ENCODE results near the gene ADAMTSL5.

The ADAMTSL5 gene

DNA sequence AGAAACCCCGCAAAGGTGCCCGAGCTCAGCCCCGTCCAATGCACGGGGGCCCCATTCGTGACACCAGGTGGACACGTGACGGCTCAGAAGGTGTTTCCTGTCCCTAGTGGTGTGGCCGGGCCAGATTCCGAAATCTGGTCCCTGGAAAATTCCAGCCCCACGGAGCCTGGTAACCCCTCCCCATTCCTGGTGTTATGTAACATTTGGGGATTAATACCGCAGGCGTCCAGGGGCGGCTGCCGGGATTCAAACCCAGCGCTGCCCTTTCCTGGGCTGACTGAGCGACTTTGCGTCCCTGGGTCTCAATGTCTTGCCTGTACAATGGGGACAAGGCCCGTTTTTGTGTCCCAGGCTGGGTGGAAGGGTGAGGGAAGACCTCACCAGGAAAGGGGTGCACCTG is 10.0 kb upstream of the ADAMTSL5 start:
- ATAC-seq = no peak
- TF ChIP-seq CREB5 (CRISPR knock-in tag; IDR thresholded peaks at IDR 0.05; ENCODE audit: low read depth) = no peak
- no peak for TF ChIP-seq ZC3H10 (CRISPR knock-in tag; IDR thresholded peaks at IDR 0.05)
- TF ChIP-seq RARB (CRISPR knock-in tag; IDR thresholded peaks at IDR 0.05) = no peak
- TF ChIP-seq, protein P1, sequence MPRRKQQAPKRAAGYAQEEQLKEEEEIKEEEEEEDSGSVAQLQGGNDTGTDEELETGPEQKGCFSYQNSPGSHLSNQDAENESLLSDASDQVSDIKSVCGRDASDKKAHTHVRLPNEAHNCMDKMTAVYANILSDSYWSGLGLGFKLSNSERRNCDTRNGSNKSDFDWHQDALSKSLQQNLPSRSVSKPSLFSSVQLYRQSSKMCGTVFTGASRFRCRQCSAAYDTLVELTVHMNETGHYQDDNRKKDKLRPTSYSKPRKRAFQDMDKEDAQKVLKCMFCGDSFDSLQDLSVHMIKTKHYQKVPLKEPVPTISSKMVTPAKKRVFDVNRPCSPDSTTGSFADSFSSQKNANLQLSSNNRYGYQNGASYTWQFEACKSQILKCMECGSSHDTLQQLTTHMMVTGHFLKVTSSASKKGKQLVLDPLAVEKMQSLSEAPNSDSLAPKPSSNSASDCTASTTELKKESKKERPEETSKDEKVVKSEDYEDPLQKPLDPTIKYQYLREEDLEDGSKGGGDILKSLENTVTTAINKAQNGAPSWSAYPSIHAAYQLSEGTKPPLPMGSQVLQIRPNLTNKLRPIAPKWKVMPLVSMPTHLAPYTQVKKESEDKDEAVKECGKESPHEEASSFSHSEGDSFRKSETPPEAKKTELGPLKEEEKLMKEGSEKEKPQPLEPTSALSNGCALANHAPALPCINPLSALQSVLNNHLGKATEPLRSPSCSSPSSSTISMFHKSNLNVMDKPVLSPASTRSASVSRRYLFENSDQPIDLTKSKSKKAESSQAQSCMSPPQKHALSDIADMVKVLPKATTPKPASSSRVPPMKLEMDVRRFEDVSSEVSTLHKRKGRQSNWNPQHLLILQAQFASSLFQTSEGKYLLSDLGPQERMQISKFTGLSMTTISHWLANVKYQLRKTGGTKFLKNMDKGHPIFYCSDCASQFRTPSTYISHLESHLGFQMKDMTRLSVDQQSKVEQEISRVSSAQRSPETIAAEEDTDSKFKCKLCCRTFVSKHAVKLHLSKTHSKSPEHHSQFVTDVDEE (CRISPR knock-in tag; IDR thresholded peaks at IDR 0.05) = no peak
- no peak for TF ChIP-seq ZNF8 (CRISPR knock-in tag; IDR thresholded peaks at IDR 0.05)
- TF ChIP-seq SNAI2 (CRISPR knock-in tag; IDR thresholded peaks at IDR 0.05) = no peak
- TF ChIP-seq ISL1 (CRISPR knock-in tag; IDR thresholded peaks at IDR 0.05) = no peak
- TF ChIP-seq ESRRG (CRISPR knock-in tag; IDR thresholded peaks at IDR 0.05) = no peak
- TF ChIP-seq TOX (CRISPR knock-in tag; IDR thresholded peaks at IDR 0.05; ENCODE audit: borderline replicate concordance) = no peak
- TF ChIP-seq, protein P2, sequence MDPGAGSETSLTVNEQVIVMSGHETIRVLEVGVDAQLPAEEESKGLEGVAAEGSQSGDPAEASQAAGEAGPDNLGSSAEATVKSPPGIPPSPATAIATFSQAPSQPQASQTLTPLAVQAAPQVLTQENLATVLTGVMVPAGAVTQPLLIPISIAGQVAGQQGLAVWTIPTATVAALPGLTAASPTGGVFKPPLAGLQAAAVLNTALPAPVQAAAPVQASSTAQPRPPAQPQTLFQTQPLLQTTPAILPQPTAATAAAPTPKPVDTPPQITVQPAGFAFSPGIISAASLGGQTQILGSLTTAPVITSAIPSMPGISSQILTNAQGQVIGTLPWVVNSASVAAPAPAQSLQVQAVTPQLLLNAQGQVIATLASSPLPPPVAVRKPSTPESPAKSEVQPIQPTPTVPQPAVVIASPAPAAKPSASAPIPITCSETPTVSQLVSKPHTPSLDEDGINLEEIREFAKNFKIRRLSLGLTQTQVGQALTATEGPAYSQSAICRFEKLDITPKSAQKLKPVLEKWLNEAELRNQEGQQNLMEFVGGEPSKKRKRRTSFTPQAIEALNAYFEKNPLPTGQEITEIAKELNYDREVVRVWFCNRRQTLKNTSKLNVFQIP (CRISPR knock-in tag; IDR thresholded peaks at IDR 0.05; ENCODE audit: borderline replicate concordance, low read depth) = no peak
- no peak for TF ChIP-seq ZFP30 (CRISPR knock-in tag; IDR thresholded peaks at IDR 0.05)
- no peak for TF ChIP-seq TCF4 (CRISPR knock-in tag; IDR thresholded peaks at IDR 0.05; ENCODE audit: borderline replicate concordance)
- TF ChIP-seq ARNTL (CRISPR knock-in tag; IDR thresholded peaks at IDR 0.05; ENCODE audit: borderline replicate concordance, low read depth) = no peak
- TF ChIP-seq, protein P3, sequence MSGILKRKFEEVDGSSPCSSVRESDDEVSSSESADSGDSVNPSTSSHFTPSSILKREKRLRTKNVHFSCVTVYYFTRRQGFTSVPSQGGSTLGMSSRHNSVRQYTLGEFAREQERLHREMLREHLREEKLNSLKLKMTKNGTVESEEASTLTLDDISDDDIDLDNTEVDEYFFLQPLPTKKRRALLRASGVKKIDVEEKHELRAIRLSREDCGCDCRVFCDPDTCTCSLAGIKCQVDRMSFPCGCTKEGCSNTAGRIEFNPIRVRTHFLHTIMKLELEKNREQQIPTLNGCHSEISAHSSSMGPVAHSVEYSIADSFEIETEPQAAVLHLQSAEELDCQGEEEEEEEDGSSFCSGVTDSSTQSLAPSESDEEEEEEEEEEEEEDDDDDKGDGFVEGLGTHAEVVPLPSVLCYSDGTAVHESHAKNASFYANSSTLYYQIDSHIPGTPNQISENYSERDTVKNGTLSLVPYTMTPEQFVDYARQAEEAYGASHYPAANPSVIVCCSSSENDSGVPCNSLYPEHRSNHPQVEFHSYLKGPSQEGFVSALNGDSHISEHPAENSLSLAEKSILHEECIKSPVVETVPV (CRISPR knock-in tag; IDR thresholded peaks at IDR 0.05) = no peak
- no peak for TF ChIP-seq GLIS3 (CRISPR knock-in tag; IDR thresholded peaks at IDR 0.05)
- TF ChIP-seq OSR1 (CRISPR knock-in tag; IDR thresholded peaks at IDR 0.05) = no peak
- no peak for TF ChIP-seq PATZ1 (CRISPR knock-in tag; IDR thresholded peaks at IDR 0.05; ENCODE audit: borderline replicate concordance)
- no peak for TF ChIP-seq PPARA (CRISPR knock-in tag; IDR thresholded peaks at IDR 0.05; ENCODE audit: borderline replicate concordance)

GRCh38 chr19:1522061-1522460 is 9.2 kb upstream of the ADAMTSL5 start:
- TF ChIP-seq, protein P2 (CRISPR knock-in tag; IDR thresholded peaks at IDR 0.05; ENCODE audit: borderline replicate concordance, low read depth) = no peak
- TF ChIP-seq ZNF8 (CRISPR knock-in tag; IDR thresholded peaks at IDR 0.05) (no peak), CREB5 (CRISPR knock-in tag; IDR thresholded peaks at IDR 0.05; ENCODE audit: low read depth) (no peak), ARNTL (CRISPR knock-in tag; IDR thresholded peaks at IDR 0.05; ENCODE audit: borderline replicate concordance, low read depth) (no peak), ZNF70 (CRISPR knock-in tag; IDR thresholded peaks at IDR 0.05) (no peak), RARB (CRISPR knock-in tag; IDR thresholded peaks at IDR 0.05) (no peak), SNAI2 (CRISPR knock-in tag; IDR thresholded peaks at IDR 0.05) (no peak), CSDC2 (CRISPR knock-in tag; IDR thresholded peaks at IDR 0.05) (no peak), ZC3H10 (CRISPR knock-in tag; IDR thresholded peaks at IDR 0.05) (no peak)
- TF ChIP-seq, protein P1 (CRISPR knock-in tag; IDR thresholded peaks at IDR 0.05) = no peak

More at GRCh38 chr19:1522061-1522460, 9.2 kb upstream of the ADAMTSL5 start:
- ATAC-seq = no peak
